ENCODE measurements around the gene MAP2K3.
"Not testable (repeated sequence)": the region's sequence is repeated elsewhere in the genome, so short reads cannot be mapped to it uniquely, and the experiment has no call there.

MAP2K3 gene

GRCh38 chr17:21313761-21314160, 29.2 kb downstream of the MAP2K3 start:
- not testable (repeated sequence) for DNase-seq

GRCh38 chr17:21314261-21314664, 29.8 kb downstream of the MAP2K3 start:
- not testable (repeated sequence) for DNase-seq

GRCh38 chr17:21314701-21315111, 30.2 kb downstream of the MAP2K3 start:
- not testable (repeated sequence) for DNase-seq

GRCh38 chr17:21315246-21316000, 30.9 kb downstream of the MAP2K3 start:
- not testable (repeated sequence) for DNase-seq

- DNase-seq: not testable (repeated sequence)
These were observed 31.8 kb downstream of the MAP2K3 start for GRCh38 chr17:21316212-21316886.

- not testable (repeated sequence) for DNase-seq
These were observed 32.5 kb downstream of the MAP2K3 start for GRCh38 chr17:21316887-21317500.

- DNase-seq: not testable (repeated sequence)
These were observed 33.3 kb downstream of the MAP2K3 start for GRCh38 chr17:21317821-21318220.

GRCh38 chr17:21318439-21318838, 33.9 kb downstream of the MAP2K3 start:
- DNase-seq: no peak

- DNase-seq: not testable (repeated sequence)
These were observed 34.3 kb downstream of the MAP2K3 start for GRCh38 chr17:21318856-21319255.

GRCh38 chr17:21319256-21319655, 34.7 kb downstream of the MAP2K3 start:
- DNase-seq: not testable (repeated sequence)

GRCh38 chr17:21319686-21320375, 35.3 kb downstream of the MAP2K3 start:
- DNase-seq: not testable (repeated sequence)

- not testable (repeated sequence) for DNase-seq
These were observed 35.9 kb downstream of the MAP2K3 start for GRCh38 chr17:21320430-21320829.

- DNase-seq: not testable (repeated sequence)
These were observed 36.5 kb downstream of the MAP2K3 start for GRCh38 chr17:21321061-21321460.

- DNase-seq: not testable (repeated sequence)
These were observed 37.3 kb downstream of the MAP2K3 start for GRCh38 chr17:21321744-21322191.

- DNase-seq: not testable (repeated sequence)
These were observed 39.0 kb downstream of the MAP2K3 start for GRCh38 chr17:21323257-21324111.

GRCh38 chr17:21324741-21325140, 40.2 kb downstream of the MAP2K3 start:
- DNase-seq: not testable (repeated sequence)

- not testable (repeated sequence) for DNase-seq
These were observed 43.4 kb downstream of the MAP2K3 start for GRCh38 chr17:21327921-21328320.

GRCh38 chr17:21328778-21329177, 44.3 kb downstream of the MAP2K3 start:
- not testable (repeated sequence) for DNase-seq

- DNase-seq: no peak
These were observed 46.1 kb downstream of the MAP2K3 start for GRCh38 chr17:21330436-21331160.

GRCh38 chr17:21336541-21337294, 52.2 kb downstream of the MAP2K3 start:
- DNase-seq: not testable (repeated sequence)

Data from NCI-H1105 treated with DMSO at 0.1 percent for 48 hours (cell line).